DND-41 (cell line): ENCODE measurements around the gene LIN7B.

ENCODE experiments used
- CTCF ChIP-seq: IDR thresholded peaks from 2 replicates; pipeline ENCODE4 v1.5.1; 2012; ENCODE audit warnings: borderline replicate concordance, low read length, moderate library complexity, mild to moderate bottlenecking; ENCODE audit not compliant: poor library complexity, severe bottlenecking; ENCODE audit errors: extremely low read depth
- EZH2 ChIP-seq: IDR thresholded peaks from 3 replicates; pipeline ENCODE4 v1.6.1; 2012; ENCODE audit warnings: borderline replicate concordance, low read depth, mild to moderate bottlenecking, moderate library complexity, low read length, inconsistent platforms; ENCODE audit not compliant: severe bottlenecking

- TF ChIP-seq CTCF, result no peak
- TF ChIP-seq EZH2, result no peak
These were observed 6.7 kb downstream of the LIN7B start for GRCh38 chr19:49120868-49121267.
